Stimulated activated CD4-positive, alpha-beta T cell treated with anti-CD3 and anti-CD28 coated beads, Interleukin-2, amount 100 ng/mL, for 24 hours (primary cell): ENCODE measurements around the gene PARVA.

Experiments used
- DNase-seq, 2 donors: peaks; one replicate each; pipeline ENCODE4 v3.0.0-alpha.2; 2020

PARVA gene

DNA sequence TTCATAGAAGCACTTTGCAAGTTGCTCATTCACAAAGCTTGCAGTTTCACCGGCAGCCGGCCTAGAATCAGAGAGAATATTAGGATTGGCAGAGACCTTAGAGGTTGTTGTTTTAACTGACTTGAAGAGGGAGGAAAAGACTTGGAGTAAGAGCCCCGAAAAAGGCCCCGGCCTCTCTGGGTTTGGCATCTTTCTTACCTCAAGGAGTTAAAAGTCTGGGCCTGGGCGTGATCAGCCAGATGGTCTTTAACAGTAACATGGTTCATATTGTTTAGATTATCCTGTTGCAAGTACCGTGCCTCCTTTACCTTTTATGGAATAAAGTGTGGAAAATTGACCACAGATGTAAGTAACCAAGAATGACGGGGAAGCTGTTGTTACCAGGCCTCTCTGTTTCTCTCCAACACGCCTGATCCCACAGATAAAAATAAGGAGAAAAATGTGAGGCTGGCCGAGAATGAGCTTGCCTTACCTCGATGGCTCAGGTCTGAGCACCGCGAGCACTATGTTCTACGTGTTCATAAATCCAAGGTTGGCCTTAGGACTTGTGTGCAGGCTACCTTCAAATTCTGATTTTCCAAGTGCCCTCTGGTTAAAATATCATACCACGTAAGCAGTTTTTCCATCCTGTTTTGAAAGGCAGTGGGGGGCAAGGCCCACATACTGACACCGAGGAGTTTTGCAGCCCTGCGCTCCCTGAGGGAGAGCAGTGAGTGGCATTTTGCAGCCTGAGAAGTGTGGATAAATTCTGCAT is 56.4 kb downstream of the PARVA start:
- DNase-seq, result no peak

GRCh38 chr11:12434325-12434654 is 56.9 kb downstream of the PARVA start:
- no peak for DNase-seq

DNA sequence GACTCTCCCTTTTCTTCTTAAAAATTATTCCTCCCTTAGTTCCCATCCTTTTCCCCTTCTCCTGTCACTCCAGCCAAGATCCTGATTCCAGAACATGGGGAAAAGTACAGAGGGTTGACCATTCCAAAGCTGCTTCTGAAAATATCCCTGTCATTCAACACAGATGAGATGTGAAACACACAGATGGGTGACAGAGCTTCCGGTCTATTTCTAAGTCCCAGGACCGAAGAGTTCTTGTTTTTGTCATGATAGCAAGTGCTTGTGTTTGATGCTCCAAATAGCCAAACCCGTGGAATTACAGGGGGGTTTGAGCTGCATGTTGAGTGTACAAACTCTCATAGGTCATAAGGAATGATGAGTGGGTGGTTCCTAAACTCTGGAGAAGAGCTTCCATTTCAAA is 57.9 kb downstream of the PARVA start:
- no peak for DNase-seq

DNA sequence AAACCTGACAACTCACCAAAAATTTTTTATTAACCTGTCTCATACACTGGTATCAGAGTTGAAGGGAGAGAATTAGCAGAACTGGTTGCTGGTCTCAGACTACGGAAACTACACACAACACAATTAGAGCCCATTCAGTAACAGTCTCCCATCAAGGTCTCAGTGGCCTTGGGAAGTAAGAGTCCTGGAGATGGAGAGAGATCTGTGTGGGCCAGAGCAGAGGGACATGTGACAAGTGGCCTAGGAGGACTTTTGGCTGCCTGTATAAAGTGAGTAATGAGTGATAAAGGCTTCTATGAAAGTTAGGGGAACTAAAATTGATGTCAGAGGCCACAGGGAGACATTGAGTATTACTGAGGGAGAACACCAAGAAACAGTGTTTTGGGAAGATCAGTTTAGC is 58.9 kb downstream of the PARVA start:
- DNase-seq, result no peak

DNA sequence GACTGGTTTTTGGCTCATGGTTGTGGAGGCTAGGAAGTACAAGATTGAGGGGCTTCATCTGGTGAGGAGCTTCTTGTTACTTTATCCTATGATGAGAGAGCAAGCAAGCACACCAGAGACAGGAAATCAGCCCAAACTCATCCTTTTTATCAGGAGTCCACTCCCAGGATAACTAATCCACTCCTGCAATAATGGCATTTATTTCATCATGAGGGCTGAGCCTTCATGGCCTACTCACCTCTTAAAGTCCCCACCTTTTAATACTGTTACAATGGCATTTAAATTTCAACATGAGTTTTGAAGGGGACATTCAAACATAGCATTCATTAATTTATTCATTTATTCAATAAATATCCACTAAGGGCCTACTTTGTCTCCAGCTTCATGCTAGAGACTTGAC is 60.9 kb downstream of the PARVA start:
- DNase-seq, result no peak

- DNase-seq, result no peak
Measured at GRCh38 chr11:12439615-12440014, 62.2 kb downstream of the PARVA start.

- no peak for DNase-seq
Measured at GRCh38 chr11:12440565-12440964, 63.2 kb downstream of the PARVA start.

DNA sequence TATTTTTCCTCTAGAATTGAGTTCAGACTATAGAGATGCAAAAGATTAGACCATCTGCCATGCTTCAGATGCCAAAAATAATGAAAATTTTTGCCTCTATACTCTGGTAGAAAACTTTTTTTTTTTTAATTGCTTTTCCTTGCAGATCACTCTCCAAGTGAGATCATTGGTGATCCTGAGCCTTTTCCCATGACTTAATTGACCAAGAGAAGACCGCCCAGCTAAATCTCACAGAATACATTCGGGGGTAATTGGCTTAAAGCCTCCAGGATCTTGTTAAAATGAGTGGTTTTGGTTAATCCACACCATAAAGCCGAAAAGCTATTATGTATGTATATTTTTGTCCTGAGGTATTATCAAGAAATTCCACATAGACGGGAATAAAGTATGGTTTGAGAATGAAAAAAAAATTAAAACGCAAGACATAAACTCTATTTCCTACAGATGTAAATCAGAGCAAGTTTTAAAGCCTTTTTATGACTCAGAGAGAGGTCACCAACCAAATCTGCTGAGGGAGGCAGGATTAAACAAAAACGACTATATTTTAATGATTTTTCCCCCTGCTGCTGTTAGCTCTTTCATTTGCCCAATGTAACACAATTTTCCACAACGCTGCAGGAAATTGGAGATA is 64.0 kb downstream of the PARVA start:
- no peak for DNase-seq

- DNase-seq, result no peak
Measured at GRCh38 chr11:12444601-12445000, 67.2 kb downstream of the PARVA start.

DNA sequence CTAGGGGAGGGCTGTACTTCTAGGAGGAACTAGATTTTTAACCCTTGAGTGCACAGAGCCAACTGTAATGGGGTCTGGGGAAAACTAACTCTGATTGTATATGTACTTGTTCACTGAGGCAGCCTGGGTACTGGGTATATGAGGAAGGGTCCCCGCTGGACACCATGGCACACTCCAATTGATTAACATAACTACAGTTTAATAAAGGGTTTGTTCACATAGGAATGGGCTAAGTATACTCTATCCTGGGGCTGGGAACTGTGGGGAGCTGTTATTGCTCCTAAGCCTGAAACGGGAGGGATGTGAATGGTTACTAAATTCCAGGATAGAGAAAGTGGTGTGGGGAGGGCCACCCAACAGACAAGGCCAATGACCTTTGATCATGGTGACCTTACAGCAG is 67.6 kb downstream of the PARVA start:
- DNase-seq, result no peak

DNA sequence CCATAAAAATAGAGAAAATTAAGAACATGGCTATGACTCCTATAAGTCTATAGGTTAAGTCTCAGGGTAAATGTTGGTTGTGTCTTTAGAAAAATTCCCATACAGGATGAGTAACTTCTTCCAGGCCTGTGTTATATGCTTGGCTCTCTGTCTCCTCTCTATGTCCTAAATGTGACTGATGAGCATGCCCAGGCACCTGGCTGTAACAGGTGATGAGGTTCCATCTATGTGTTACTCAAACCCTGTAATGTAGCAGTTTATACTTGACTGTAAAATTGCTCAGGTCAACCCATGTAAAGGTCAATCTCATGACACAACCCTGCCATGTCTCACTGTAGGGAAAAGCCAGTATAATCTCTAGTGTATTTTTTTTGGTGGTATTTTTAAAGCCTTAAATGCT is 69.5 kb downstream of the PARVA start:
- no peak for DNase-seq

DNA sequence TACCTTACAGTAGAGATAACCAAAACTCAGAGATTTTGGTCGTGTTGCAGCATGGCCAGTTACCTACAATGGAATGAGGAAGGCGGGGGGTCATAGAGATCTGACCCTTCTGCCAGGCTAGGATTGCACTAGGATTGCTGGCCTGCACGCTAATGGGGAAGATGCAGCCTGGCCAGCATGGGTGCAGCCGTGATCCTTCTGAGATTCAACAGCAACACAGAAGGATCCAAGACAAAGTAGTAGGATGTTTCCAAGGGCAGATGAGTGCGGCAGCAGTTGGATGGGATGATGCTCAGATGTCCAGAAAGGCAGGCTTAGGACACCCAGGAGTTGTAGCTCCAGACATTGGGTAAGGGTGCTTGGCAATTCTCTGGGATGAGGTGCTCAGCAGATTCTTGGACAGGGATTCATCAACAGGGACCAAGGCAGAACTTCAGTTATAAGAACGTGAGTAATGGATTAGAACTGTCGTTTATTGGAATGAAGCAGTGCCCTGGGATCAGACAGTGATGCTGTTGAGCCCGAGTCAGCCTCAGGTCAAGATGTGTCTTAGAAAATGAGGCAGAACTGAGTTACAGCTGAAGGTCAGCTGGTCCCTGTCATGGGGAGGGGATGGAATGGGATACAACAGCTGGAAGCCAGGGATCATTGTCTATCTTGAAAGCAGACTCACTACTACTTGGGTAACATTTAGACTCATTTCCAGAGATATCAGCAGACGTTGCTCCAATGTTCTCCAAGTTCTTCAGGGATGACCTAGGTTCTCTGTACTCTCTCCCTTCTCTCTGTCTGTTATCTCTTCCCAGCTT is 71.0 kb downstream of the PARVA start:
- no peak for DNase-seq

DNA sequence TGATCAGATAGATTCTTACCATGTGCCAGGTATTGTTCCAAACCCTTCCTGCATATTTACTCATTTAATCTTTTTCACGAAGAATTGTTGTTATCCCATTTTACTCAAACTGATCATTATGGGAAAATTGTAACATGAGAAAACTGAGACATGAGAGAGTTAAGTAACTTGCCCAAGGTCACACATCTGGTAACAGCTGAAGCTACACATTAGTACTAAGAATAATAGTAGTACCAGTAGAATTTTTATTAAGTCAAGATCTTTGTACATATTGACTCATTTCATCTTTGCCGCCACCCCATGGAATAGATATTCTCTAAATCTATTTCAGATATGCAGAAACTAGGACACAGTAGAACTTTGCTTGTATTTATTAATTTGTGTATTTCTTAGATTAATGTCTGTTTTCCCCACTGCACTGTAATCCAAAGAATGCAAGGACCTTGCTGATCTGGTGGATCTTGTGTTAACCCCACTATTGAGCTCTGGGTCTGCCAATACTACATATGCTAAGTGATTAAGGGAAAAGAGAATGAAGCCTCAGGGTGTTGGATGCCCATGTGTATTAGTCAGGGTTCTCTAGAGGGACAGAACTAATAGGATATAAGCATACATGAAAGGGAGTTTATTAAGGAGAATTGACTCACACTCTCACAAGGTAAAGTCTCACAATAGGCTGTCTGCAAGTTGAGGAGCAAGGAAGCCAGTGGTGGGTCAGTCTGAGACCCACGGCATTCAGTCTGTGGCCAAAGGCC is 72.8 kb downstream of the PARVA start:
- no peak for DNase-seq

DNA sequence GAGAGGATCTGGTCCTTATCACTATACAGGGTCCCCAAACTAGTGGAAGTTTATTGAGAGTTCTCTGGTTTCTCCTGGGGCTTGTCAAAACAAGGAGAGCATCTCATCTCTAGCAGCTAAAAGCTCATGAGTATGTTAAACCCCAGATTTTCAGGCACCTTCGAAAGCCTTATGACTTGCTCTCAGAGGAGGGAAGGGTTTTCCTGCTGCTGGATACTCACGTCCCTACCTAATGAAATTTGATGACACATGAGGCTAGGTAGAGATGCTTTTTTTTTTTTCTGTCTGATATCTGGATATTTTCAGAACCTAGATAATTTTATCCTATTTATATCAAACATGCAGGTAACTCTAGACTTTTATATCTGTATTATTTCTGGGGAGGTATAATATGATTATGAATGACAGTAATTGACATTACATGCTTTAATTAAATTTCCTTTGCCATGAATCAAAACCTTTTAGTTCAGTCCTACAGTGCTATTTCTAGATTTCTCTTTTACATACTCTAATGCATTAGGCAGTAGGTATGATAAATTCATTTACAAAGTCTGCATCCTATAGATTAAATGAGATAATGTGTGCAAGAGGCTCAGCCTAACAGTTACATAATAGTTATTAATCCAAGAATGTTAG is 73.9 kb downstream of the PARVA start:
- no peak for DNase-seq

DNA sequence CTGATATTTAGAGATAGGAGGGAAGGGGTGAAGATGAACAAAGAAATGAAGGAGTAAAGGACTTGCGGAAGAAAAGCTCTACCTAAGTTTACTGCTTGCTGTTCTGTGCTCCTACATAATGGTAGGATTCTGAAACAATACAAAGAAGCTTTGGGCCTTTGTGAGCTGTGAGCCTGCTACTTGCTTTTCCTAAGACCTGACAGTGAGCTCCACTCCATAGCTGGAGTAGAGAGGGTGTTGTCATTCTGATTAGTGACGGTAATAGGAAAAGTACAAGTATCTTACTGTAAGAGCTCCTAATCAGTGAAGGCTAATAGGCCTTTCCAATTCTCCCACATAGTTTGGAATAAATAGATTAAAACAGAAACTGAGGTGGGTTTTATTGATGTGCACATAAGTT is 75.9 kb downstream of the PARVA start:
- no peak for DNase-seq

- no peak for DNase-seq
Measured at GRCh38 chr11:12454782-12455181, 77.4 kb downstream of the PARVA start.

- DNase-seq, result no peak
Measured at GRCh38 chr11:12455938-12456337, 78.6 kb downstream of the PARVA start.

DNA sequence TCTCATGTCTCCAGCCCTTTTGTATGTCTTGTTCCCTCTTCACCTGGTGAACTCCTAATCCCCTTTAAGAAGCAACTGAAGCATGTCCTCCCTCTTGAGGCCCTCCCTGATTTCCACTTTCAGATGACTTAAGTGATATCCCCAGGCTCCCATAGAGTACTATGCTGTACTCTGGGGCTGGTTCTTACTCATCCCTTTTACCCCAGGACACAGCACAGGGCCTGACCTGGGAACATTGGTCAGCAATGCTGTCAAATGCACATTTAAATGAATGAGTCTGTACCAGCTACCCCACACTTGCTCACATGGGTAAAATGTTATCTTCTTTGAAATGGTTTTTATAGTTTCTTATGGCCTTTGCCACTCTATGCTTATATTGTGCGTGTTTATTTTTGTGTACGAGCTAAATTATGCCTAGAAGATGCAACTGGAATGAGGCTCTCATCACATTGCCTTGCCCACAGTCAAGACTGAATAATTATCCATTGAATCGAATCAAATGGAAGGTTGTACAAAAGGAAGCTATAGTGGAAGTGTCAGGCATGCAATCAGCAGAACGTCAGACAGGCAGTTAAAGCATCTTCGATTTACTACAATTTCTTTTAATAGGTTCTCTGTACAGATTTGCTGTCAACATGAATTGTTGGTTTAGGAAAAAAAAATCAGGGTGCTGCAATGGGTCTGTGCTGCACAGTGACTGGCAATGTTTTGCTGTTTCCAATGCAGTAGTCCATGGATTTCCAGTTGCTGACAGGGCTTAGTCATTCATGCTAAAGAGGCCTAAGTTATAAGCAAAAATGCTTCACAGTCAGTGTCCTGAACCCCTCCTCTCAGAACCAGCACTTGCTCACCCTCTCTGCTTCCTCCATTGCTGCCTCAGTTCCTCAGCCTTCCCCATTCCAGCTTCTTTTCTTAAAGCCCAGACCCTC is 79.5 kb downstream of the PARVA start:
- DNase-seq, result no peak

- DNase-seq, result no peak
Measured at GRCh38 chr11:12458042-12458441, 80.7 kb downstream of the PARVA start.

DNA sequence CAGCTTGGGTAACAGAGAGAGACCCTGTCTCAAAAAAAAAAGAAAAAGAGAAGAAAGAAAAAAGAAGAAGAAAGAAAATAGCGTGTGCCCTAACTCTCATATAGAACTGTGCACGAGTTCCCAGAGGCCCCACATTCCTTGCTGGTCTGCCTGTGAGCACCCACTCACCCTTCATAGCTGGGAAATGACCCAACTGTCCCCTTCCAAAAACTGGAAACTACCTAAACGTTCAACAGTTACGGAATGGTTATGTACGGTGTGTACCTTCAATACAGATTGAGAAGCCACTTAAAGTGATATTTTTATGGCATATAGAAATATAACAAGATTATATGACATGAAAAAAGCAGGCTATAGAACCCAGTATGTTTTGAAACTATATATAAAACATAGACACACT is 82.0 kb downstream of the PARVA start:
- DNase-seq, result no peak

DNA sequence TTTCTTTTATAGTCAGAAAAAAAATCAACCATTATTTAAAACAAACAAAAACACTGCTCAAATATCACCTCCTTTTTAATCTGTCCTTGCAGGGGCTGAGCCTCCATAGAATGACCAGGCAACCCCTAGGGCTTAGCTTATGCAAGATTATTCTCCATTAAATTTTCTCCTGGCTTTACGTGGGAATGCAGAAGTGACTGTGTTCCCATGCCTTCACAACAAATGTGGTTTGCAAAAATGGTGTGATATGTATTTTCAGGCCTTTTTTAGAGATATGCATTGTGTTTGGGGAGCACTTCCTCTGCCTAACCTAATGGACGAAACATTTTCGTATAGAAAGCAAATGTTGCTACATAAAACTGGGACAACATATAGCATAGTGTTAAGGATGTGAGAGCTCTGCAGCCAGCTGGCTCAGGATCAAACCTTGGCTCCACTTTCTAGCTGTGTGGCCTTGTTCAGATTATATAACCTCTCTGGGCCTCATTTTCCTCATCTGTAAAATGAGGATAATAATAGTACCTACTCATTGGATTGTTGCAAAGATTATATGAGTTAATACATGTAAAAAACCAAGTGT is 82.6 kb downstream of the PARVA start:
- DNase-seq, result no peak
